Astrocyte of the cerebellum (primary cell): ENCODE measurements around the gene KLK3.

Source experiments
- DNase-seq: peaks from one replicate; pipeline ENCODE4 v3.0.0-alpha.2; 2011; ENCODE audit warnings: low read depth
- H3K4me3 ChIP-seq: 2 replicates; pipeline ENCODE4 v1.5.1; 2011; ENCODE audit warnings: mild to moderate bottlenecking, low read depth, low read length, moderate library complexity
- in situ Hi-C: cut with HindIII; loops from 2 replicates; pipeline ENCODE4 v1.10.0; 2017; ENCODE audit warnings: low sequenced_read_pairs
- TF ChIP-seq, protein P1 (sequence below): IDR thresholded peaks from 2 replicates; pipeline ENCODE4 v1.5.1; 2012; ENCODE audit warnings: low read length, low read depth, moderate library complexity, mild to moderate bottlenecking; ENCODE audit errors: missing control alignments

KLK3 gene

DNA sequence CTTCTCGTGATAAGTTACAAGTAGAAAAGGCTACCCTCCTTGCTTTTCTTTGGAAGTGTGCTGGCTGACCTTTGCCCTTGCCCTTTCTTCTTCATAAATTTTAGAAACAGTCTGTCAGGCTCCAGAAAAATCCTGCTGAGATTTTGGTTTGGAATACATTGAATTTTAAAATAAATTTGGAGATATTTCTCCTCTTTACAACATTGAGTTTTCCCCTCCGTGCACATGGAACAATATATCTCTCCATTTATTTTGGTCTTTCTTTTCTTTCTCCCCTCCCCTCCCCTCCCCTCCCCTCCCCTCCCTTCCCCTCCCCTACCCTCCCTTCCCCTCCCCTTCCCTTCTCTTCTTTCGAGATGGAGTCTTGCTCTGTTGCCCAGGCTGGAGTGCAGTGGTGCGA is 47.9 kb downstream of the KLK3 start:
- in situ Hi-C loops: no loop called here

GRCh38 chr19:50906217-50906616 is 51.5 kb downstream of the KLK3 start:
- DNase-seq: no peak
- in situ Hi-C loops: no loop called here

More for the DNA sequence above, 47.9 kb downstream of the KLK3 start:
- no peak for DNase-seq
- H3K4me3 ChIP-seq: no peak overlapping the region
- TF ChIP-seq, protein P1, sequence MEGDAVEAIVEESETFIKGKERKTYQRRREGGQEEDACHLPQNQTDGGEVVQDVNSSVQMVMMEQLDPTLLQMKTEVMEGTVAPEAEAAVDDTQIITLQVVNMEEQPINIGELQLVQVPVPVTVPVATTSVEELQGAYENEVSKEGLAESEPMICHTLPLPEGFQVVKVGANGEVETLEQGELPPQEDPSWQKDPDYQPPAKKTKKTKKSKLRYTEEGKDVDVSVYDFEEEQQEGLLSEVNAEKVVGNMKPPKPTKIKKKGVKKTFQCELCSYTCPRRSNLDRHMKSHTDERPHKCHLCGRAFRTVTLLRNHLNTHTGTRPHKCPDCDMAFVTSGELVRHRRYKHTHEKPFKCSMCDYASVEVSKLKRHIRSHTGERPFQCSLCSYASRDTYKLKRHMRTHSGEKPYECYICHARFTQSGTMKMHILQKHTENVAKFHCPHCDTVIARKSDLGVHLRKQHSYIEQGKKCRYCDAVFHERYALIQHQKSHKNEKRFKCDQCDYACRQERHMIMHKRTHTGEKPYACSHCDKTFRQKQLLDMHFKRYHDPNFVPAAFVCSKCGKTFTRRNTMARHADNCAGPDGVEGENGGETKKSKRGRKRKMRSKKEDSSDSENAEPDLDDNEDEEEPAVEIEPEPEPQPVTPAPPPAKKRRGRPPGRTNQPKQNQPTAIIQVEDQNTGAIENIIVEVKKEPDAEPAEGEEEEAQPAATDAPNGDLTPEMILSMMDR: no peak

GRCh38 chr19:50908336-50908735 is 53.6 kb downstream of the KLK3 start:
- in situ Hi-C loops: no loop called here
- H3K4me3 ChIP-seq: no peak overlapping the region
- TF ChIP-seq, protein P1: no peak
- DNase-seq: no peak

More at GRCh38 chr19:50906217-50906616, 51.5 kb downstream of the KLK3 start:
- TF ChIP-seq, protein P1: peak; percentile 31
- H3K4me3 ChIP-seq: no peak overlapping the region

DNA sequence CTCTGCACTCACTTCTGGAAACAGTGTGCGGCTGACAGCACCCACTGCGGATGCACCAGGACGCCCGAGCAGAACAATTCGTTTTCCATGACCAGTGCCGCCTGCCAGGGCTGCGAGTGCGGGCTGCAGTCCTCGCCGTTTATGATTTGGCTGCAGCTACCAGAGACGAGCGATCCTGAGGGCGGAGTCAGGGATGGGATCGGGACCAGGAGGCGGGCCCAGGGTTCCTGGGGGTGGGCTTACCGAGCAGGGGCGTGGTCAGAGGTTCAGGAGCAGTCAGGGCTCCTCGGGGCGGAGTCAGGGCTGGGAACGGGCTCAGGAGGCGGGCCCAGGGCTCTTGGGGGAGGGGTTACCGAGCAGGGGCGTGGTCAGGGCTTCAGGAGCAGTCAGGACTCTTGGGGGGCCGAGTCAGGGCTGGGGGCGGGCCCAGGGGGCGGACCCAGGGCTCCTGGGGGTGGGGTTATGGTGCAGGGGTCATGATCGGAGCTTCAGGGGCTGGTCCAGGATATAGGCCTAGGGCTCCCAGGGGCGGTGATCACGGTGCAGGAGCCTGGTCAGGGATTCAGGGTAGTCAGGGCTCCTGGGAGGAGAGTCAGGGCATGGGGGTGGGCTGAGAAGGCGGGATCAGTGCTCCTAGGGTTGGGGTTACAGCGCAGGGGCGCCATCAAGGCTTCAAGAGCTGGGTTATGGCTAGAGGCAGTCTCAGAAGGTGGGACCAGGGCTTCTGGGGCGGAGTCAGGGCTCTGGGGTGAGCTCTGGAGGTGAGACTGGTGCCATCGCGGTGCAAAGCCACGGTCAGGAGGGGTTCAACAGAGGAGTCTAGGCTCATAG is 54.7 kb downstream of the KLK3 start:
- no peak for DNase-seq
- in situ Hi-C loops: no loop called here
- H3K4me3 ChIP-seq: no peak overlapping the region
- TF ChIP-seq, protein P1: no peak
